ENCODE measurements around the gene NUMA1.

- TF ChIP-seq RXRA (IDR thresholded peaks at IDR 0.05; ENCODE audit: insufficient read depth, low read depth, low read length) = no peak
- no peak for TF ChIP-seq CTCF (IDR thresholded peaks at IDR 0.05; ENCODE audit: control extremely low read depth in 1 of 3, insufficient read depth in 1 of 3, low read depth in 1 of 3, low read length in 3 of 3)
- TF ChIP-seq TAF1 (IDR thresholded peaks at IDR 0.05; ENCODE audit: low read depth, low read length) = no peak
- TF ChIP-seq JUND (IDR thresholded peaks at IDR 0.05; ENCODE audit: low read length) = no peak
- TF ChIP-seq EZH2 (IDR thresholded peaks at IDR 0.05; ENCODE audit: low read depth, low read length, severe bottlenecking) = no peak
- TF ChIP-seq ZNF274 (IDR thresholded peaks at IDR 0.05; ENCODE audit: borderline replicate concordance, extremely low read depth, low read length) = no peak
- no peak for TF ChIP-seq SP1 (IDR thresholded peaks at IDR 0.05; ENCODE audit: low read depth, low read length)
- no peak for TF ChIP-seq SAP30 (IDR thresholded peaks at IDR 0.05; ENCODE audit: insufficient read depth, insufficient replicate concordance, low read length)
- TF ChIP-seq POLR2A (IDR thresholded peaks at IDR 0.05; ENCODE audit: control extremely low read depth in 1 of 2, low read depth in 2 of 2, low read length in 2 of 2) = no peak
- TF ChIP-seq POLR2AphosphoS5 (IDR thresholded peaks at IDR 0.05; ENCODE audit: low read depth, low read length) = no peak; the same call in 1 of the 2 replicates
- TF ChIP-seq ASH2L (IDR thresholded peaks at IDR 0.05; ENCODE audit: low read length) = no peak
Measured at GRCh38 chr11:72014761-72015320, 65.5 kb downstream of the NUMA1 start.
